ENCODE data around the gene STARD3.

Gene STARD3

DNA sequence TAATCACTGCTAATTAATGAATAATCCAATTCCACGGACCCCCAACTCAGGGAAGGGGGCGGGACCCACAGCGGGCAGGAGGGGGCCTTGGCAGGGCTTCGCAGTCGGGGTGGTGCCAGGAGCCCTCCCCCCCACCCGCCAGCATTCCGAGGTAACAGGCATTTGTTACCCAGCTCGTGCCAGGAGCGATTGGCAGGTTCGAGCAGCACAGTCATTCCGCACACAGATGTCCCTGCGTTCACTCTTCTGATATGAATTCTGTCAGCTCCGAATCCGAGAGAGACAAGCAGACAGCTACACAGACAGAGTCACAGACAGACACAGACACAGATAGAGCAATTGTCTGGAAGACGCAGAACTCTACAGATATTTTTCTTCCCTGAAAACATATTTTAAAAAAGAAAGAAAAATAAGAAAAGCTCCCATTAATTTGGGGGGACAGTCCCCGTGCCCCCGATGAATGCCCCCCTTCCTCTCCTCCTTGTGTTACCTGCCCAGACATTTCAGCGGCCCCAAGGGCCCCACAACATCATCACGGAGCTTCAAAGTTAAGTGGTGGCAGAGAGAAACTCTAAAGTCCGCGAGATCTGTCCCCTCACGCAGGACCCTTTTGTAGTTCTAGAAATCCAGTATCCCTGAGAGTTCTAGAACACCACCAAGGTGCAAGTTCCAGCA is 39.4 kb upstream of the STARD3 start:
- TF ChIP-seq, protein P1, sequence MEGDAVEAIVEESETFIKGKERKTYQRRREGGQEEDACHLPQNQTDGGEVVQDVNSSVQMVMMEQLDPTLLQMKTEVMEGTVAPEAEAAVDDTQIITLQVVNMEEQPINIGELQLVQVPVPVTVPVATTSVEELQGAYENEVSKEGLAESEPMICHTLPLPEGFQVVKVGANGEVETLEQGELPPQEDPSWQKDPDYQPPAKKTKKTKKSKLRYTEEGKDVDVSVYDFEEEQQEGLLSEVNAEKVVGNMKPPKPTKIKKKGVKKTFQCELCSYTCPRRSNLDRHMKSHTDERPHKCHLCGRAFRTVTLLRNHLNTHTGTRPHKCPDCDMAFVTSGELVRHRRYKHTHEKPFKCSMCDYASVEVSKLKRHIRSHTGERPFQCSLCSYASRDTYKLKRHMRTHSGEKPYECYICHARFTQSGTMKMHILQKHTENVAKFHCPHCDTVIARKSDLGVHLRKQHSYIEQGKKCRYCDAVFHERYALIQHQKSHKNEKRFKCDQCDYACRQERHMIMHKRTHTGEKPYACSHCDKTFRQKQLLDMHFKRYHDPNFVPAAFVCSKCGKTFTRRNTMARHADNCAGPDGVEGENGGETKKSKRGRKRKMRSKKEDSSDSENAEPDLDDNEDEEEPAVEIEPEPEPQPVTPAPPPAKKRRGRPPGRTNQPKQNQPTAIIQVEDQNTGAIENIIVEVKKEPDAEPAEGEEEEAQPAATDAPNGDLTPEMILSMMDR (IDR thresholded peaks at IDR 0.05), result no peak

DNA sequence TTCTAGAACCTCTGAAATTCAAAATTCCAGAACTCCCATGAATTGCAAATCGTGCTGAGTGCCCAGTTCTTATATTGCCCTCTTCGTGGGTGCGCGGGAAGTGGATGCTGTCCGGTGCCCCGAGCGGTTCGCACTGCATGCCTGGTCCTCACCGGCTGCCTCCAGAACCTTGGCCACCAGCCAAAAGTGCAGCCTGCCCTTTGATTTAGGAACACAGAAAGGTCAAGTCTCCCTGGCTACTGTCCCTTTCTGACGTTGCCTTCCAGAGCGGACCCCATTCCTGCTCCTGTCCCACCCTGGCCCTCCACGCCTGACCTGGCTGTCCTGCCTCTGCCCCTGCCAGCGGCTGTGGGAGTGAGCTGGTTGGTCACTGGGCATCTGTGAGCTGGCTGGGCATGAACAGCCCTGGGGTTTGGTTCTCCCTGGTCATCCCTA is 38.9 kb upstream of the STARD3 start:
- TF ChIP-seq, protein P1 (IDR thresholded peaks at IDR 0.05), result no peak

DNA sequence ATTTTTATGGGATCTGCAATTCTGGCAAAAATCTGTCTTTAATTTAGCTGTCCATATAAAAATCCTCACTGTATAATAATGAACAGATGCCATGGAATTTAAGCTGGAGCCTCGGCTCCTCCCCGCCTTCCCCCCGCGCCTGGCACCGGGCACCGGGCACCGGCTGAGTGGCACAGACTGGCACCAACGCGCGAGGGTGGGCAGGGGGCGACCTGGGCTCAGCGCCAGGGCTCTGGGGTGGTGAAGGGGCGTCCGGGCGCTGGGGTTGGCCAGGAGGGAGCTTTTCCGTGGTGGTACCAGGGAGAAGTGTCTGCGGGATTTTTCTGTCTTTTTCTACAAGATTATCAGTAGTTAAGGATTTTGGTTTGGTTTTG is 38.3 kb upstream of the STARD3 start:
- TF ChIP-seq, protein P1 (IDR thresholded peaks at IDR 0.05), result no peak

DNA sequence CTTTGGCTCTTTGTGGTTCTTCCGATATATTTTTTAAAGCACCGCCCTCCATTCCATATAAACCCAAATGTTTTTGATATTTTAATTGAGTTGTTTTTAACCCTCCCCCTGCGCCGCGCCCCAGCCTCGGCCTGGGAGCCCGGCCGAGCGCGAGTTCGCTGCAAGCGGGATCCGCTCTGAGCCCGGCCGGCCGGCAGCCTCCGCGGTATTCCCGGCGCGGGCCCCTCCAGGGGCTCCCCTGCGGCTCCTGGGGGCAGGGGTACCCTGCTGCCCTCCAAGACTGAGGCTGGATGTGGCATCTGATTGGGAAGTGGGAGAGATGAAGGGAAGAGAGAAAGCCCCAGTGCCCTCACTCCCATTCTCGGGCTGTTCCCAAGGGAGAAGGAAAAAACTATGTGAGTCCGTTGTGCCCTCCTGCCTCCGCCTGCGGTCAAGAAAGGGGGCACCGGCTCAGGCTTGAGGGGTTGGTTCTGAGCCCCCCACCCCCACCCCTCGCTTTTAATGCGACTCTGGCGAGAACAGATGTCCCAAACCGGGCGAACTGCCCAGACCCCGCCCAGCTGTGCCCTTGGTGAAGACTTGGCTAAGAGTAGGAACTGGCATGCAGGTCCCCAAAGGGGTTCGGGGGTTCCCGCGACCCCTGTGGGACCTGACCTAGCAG is 37.8 kb upstream of the STARD3 start:
- TF ChIP-seq, protein P1 (IDR thresholded peaks at IDR 0.05), result no peak

DNA sequence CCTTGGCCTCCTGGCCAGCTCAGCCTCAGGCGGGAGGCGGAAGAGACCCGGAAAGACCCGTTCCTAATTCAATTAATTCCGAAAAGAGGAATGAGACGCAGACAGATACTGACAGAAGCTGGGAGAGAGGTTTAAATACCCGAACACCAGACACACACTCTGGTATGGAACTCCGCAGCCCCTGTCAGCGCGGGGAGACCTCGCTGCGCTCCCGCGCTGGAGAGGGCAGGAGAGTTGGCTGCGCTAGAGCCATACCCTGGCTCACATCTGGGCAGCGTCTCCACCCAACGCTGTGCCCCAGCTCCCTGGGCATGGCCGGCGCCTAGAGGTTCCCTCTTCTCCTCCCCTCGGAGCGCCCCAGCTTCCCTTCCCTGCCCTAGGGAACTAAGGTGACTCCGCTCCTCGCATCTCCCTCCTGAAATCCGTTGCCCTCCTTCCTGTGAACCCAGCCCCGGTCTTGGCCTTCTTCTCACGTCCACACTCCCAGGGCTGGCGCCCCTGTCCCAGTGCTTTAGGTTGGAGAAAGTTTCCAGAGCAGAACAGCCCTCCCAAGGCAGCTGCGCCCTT is 37.2 kb upstream of the STARD3 start:
- TF ChIP-seq, protein P1 (IDR thresholded peaks at IDR 0.05), result no peak

DNA sequence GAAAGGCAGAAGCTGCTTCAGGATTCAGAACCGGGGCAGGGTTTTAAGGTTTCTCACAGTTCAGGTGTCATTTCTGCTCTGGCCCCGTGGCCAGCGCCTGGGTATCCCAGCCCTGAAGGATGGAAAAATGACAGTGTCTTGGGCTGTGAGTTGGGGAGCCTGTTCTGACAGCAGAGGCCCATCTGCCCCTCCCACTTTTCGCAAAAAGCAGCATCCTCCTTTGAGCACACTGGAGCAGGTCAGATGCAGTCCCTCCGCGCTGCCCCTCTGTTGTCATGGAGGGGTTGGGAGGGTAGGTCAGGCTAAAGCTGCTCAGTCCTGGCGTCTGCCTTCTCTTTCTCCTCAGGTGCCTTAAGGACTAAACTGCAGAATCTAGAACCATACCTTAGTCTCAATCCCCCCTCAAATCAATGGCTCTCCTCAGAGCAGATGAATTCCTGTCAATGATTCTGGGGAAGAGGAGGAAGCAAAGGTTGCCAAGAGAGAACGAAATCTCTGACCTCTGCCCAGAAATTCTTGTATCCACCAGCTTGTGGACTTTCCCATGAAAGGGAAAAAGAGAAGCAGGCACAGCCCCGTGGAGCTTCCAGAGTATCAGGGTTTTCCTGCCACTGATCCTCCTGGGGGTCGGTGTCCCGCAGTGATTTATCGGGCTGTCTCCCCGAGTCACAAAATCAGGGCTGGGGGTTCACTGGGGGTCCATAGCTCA is 36.5 kb upstream of the STARD3 start:
- TF ChIP-seq, protein P1 (IDR thresholded peaks at IDR 0.05), result no peak

DNA sequence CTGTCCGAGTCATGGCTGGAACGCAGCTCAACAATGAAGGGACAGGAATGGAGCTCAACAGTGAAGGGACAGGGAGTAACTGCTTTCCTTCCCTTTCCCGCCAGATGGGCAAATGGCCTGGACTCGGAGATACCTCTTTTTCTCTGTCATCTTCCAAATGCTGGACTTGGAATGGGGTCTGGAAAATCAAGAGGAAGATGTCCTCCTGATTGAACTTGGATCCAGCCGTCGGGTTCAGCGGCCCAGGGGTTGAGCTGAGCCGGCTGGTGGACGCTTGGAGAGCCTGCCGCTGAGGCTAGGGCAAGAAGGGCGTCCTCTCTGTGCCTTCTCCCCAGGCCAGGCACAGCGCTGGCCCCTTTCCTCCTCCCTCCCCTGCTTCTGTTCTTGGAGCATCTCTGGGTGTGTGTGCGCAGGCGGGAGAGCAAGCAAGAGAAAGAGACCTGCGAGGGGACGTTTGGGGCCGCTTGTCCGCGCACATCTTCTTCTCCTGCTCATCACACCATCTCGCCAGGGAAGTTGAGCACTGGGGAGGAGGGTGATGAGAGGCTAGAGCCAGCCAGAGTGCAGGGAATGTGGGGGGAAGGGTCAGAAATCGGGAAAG is 35.8 kb upstream of the STARD3 start:
- TF ChIP-seq, protein P1 (IDR thresholded peaks at IDR 0.05), result no peak
